RPMI8226 (cell line): Measurements from ENCODE around the gene PMAIP1.
"Not testable (repeated sequence)": the region's sequence is repeated elsewhere in the genome, so short reads cannot be mapped to it uniquely, and the experiment has no call there.

Source experiments
- DNase-seq: peaks from one replicate; pipeline ENCODE4 v3.0.0-alpha.2; 2015

The PMAIP1 gene

GRCh38 chr18:59899298-59900221 is at the start of gene PMAIP1:
Gene PMAIP1 (plus strand): TSS chr18:59899996. CDS start chr18:59900178, 182 bp downstream.
- DNase-seq: peak; percentile 91

GRCh38 chr18:59851784-59852399 is 47.9 kb upstream of the PMAIP1 start:
- no peak for DNase-seq

- no peak for DNase-seq
Measured at GRCh38 chr18:59852548-59852947, 47.2 kb upstream of the PMAIP1 start.

GRCh38 chr18:59853380-59853779 is 46.4 kb upstream of the PMAIP1 start:
- no peak for DNase-seq

GRCh38 chr18:59853988-59854387 is 45.8 kb upstream of the PMAIP1 start:
- not testable (repeated sequence) for DNase-seq

- no peak for DNase-seq
Measured at GRCh38 chr18:59861009-59861408, 38.8 kb upstream of the PMAIP1 start.

GRCh38 chr18:59861963-59862819 is 37.6 kb upstream of the PMAIP1 start:
- peak; percentile 11 for DNase-seq

GRCh38 chr18:59865241-59865986 is 34.4 kb upstream of the PMAIP1 start:
- no peak for DNase-seq

- no peak for DNase-seq
Measured at GRCh38 chr18:59866551-59867269, 33.1 kb upstream of the PMAIP1 start.

GRCh38 chr18:59867337-59868104 is 32.3 kb upstream of the PMAIP1 start:
- no peak for DNase-seq

- DNase-seq: no peak
Measured at GRCh38 chr18:59870623-59871130, 29.1 kb upstream of the PMAIP1 start.

- DNase-seq: no peak
Measured at GRCh38 chr18:59871711-59872362, 28.0 kb upstream of the PMAIP1 start.

- no peak for DNase-seq
Measured at GRCh38 chr18:59873641-59874040, 26.2 kb upstream of the PMAIP1 start.

GRCh38 chr18:59874166-59874565 is 25.6 kb upstream of the PMAIP1 start:
- DNase-seq: no peak

GRCh38 chr18:59876310-59876626 is 23.5 kb upstream of the PMAIP1 start:
- no peak for DNase-seq

GRCh38 chr18:59877361-59877760 is 22.4 kb upstream of the PMAIP1 start:
- no peak for DNase-seq

GRCh38 chr18:59878644-59879043 is 21.2 kb upstream of the PMAIP1 start:
- no peak for DNase-seq

GRCh38 chr18:59881728-59882656 is 17.8 kb upstream of the PMAIP1 start:
- DNase-seq: no peak

GRCh38 chr18:59884351-59884750 is 15.4 kb upstream of the PMAIP1 start:
- DNase-seq: no peak
